SKM-1 (cell line): Measurements from ENCODE around the gene PANK1.

Experiments
- DNase-seq: peaks from one replicate; lab custom pipeline; 2025; ENCODE audit not compliant: unreplicated experiment; lab: John Stamatoyannopoulos, UW

PANK1 gene

GRCh38 chr10:89652806-89653370 is 7.8 kb upstream of the PANK1 start:
- DNase-seq = no peak

GRCh38 chr10:89651916-89652573 is 7.0 kb upstream of the PANK1 start:
- DNase-seq = no peak

- DNase-seq = no peak
These were observed 6.3 kb upstream of the PANK1 start for GRCh38 chr10:89651205-89651915.

- DNase-seq = no peak
These were observed 4.0 kb upstream of the PANK1 start for GRCh38 chr10:89649051-89649450.

GRCh38 chr10:89648074-89648473 is 3.0 kb upstream of the PANK1 start:
- DNase-seq = no peak

- DNase-seq = no peak
These were observed 2.0 kb upstream of the PANK1 start for GRCh38 chr10:89646889-89647657.

GRCh38 chr10:89645742-89646172 is 715 bp upstream of the PANK1 start:
- no peak for DNase-seq

GRCh38 chr10:89644691-89644966 is 413 bp downstream of the PANK1 start:
- DNase-seq = no peak

- DNase-seq = peak; percentile 90
These were observed 991 bp downstream of the PANK1 start for GRCh38 chr10:89643812-89644690.

GRCh38 chr10:89643431-89643811 is 1.6 kb downstream of the PANK1 start:
- DNase-seq = no peak

GRCh38 chr10:89642193-89642592 is 2.8 kb downstream of the PANK1 start:
- no peak for DNase-seq

GRCh38 chr10:89640241-89640640 is 4.8 kb downstream of the PANK1 start:
- no peak for DNase-seq

- DNase-seq = no peak
These were observed 5.7 kb downstream of the PANK1 start for GRCh38 chr10:89639326-89639725.

GRCh38 chr10:89637113-89637512 is 7.9 kb downstream of the PANK1 start:
- DNase-seq = no peak

GRCh38 chr10:89634637-89635036 is 10.4 kb downstream of the PANK1 start:
- no peak for DNase-seq

GRCh38 chr10:89633484-89633883 is 11.6 kb downstream of the PANK1 start:
- DNase-seq = no peak

GRCh38 chr10:89632824-89633223 is 12.2 kb downstream of the PANK1 start:
- DNase-seq = no peak

GRCh38 chr10:89627830-89628229 is 17.2 kb downstream of the PANK1 start:
- no peak for DNase-seq

- DNase-seq = no peak
These were observed 19.8 kb downstream of the PANK1 start for GRCh38 chr10:89625041-89625765.

GRCh38 chr10:89624020-89624419 is 21.0 kb downstream of the PANK1 start:
- no peak for DNase-seq
